Activated T-cell treated with anti-CD3 and anti-CD28 coated beads, Interleukin-2, amount 50 U/mL, for 4 hours (primary cell): Measurements from ENCODE around the gene NCR1. TPM values are rescaled to one million over a fixed set of nuclear protein-coding genes. Genes with fewer than 3 reads are reported as not detected.
"Not testable (repeated sequence)": the region's sequence is repeated elsewhere in the genome, so short reads cannot be mapped to it uniquely, and the experiment has no call there.

Source experiments
- ATAC-seq, 2 donors: fragments of 200-7000 bp; cut with Tn5 transposase; one replicate each; pipeline ENCODE4 v1.10.0; 2021
- DNase-seq: peaks from one replicate; pipeline ENCODE4 v3.0.0-alpha.2; 2020
- H3K27me3 Mint-ChIP-seq: one replicate; pipeline ENCODE4 v1.8.0; 2021; ENCODE audit warnings: low read depth, mixed read lengths
- H3K36me3 Mint-ChIP-seq: one replicate; pipeline ENCODE4 v1.8.0; 2022; ENCODE audit warnings: mixed read lengths; ENCODE audit not compliant: insufficient read depth
- H3K4me1 Mint-ChIP-seq: one replicate; pipeline ENCODE4 v1.8.0; 2021; ENCODE audit warnings: low read depth, mixed read lengths
- H3K4me3 Mint-ChIP-seq: one replicate; pipeline ENCODE4 v1.8.0; 2021; ENCODE audit warnings: mild to moderate bottlenecking, moderate library complexity, mixed read lengths
- H3K9me3 Mint-ChIP-seq: one replicate; pipeline ENCODE4 v1.8.0; 2021; ENCODE audit warnings: mixed read lengths
- total RNA-seq, 3 donors: library from RNA; stranded (reverse); gene quantifications; one replicate each; pipeline ENCODE4 v1.2.1, GENCODE V29; 2021

NCR1 gene
- total RNA-seq, 3 donors from 2014 or later, result 0.65 to 0.82 TPM; not detected in 1

DNA sequence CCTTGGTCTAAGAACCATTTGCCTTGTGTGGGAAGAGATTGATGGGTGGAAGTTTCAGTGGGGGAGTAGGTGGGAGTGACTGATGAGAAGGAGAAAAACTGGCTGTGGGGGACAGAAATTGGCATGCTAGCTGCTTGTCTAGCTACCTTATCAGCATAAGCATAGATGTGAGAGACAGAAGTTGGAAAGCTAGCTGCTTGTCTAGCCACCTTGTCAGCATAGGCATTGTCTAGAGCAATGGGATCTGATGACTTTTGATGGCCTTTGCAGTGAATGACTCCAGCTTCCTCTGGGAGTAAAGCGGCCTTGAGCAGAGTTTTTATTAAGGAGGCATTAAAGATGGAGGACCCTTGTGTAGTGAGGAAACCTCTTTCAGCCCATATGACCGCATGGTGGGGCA lies 9.9 kb upstream of the NCR1 start:
- Mint-ChIP-seq H3K4me3 (no peak overlapping the region), H3K36me3 (no peaks in the 10 kb centered on the region), H3K27me3 (peaks cover 22% of the 10 kb centered on the region), H3K4me1 (no peaks in the 10 kb centered on the region), H3K9me3 (no peaks in the 10 kb centered on the region)
- no peak for ATAC-seq
- no peak for DNase-seq

DNA sequence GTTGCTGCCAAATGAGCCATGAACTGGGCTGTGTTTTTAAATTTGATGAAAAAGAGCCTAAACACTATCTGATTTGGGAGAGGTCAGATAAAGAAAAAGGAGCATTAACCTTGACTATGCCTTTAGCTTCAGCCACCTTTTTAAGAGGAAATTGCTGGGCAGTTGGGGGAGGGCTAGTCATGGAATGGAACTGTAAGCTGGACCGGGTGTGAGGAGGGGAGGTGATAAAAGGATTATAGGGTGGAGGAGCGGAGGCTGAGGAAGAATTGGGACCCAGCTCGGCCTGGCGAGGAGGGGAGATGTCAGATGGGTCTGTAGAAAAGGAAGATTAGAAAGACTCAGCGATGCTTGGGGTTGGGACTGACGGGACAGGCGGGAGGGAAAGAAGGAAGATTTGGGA lies 7.3 kb upstream of the NCR1 start:
- H3K27me3 Mint-ChIP-seq, result peaks cover 22% of the 10 kb centered on the region
- not testable (repeated sequence) for DNase-seq, H3K4me3 Mint-ChIP-seq, ATAC-seq, H3K36me3 Mint-ChIP-seq, H3K4me1 Mint-ChIP-seq, H3K9me3 Mint-ChIP-seq

- H3K27me3 Mint-ChIP-seq, result peaks cover 22% of the 10 kb centered on the region
- not testable (repeated sequence) for ATAC-seq, DNase-seq, H3K36me3 Mint-ChIP-seq, H3K4me1 Mint-ChIP-seq, H3K9me3 Mint-ChIP-seq, H3K4me3 Mint-ChIP-seq
Observed at GRCh38 chr19:54899646-54900045, 6.3 kb upstream of the NCR1 start.

DNA sequence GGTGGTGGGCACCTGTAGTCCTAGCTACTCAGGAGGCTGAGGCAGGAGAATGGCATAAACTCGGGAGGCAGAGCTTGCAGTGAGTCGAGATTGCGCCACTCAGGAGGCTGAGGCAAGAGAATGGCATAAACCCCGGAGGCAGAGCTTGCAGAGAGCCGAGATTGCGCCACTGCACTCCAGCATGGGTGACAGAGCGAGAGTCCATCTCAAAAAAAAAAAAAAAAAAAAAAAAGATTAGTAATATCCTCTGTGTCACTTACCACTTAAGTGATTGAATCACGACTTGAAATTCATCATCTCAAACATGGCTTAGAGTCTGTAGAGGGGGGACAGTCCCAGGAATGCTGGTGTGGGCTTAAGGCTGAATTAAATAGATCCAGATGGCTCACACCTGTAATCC lies 4.8 kb upstream of the NCR1 start:
- H3K9me3 Mint-ChIP-seq, H3K4me1 Mint-ChIP-seq, ATAC-seq, DNase-seq, H3K4me3 Mint-ChIP-seq, H3K36me3 Mint-ChIP-seq: not testable (repeated sequence)
- peaks cover 28% of the 10 kb centered on the region for H3K27me3 Mint-ChIP-seq

GRCh38 chr19:54902061-54902460 lies 3.9 kb upstream of the NCR1 start:
- DNase-seq, result no peak

GRCh38 chr19:54903303-54903702 lies 2.6 kb upstream of the NCR1 start:
- Mint-ChIP-seq H3K9me3 (no peaks in the 10 kb centered on the region), H3K4me1 (no peaks in the 10 kb centered on the region), H3K4me3 (no peak overlapping the region), H3K27me3 (peaks cover 22% of the 10 kb centered on the region), H3K36me3 (no peaks in the 10 kb centered on the region)
- ATAC-seq (no peak), DNase-seq (no peak)

More at GRCh38 chr19:54902061-54902460, 3.9 kb upstream of the NCR1 start:
- H3K4me3 Mint-ChIP-seq, result no peak overlapping the region
- H3K4me1 Mint-ChIP-seq, result no peaks in the 10 kb centered on the region
- H3K36me3 Mint-ChIP-seq, result no peaks in the 10 kb centered on the region
- ATAC-seq, result no peak
- H3K9me3 Mint-ChIP-seq, result no peaks in the 10 kb centered on the region
- H3K27me3 Mint-ChIP-seq, result peaks cover 25% of the 10 kb centered on the region

DNA sequence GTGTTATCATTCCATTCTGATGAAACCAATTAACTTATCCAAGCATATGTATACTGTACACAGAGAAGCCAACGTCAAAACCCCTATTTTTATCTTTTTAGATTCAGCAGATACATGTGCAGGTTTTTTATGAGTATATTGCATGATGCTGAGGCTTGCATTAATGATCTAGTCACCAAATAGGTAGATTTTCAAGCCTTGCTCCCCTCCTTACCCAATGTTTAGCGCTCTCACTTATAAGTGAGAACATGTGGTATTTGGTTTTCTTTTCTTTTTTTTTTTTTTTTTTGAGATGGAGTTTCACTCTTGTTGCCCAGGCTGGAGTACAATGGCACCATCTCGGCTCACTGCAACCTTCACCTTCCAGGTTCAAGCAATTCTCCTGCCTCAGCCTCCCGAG lies 1.7 kb upstream of the NCR1 start:
- not testable (repeated sequence) for H3K36me3 Mint-ChIP-seq, H3K4me3 Mint-ChIP-seq, H3K4me1 Mint-ChIP-seq, H3K9me3 Mint-ChIP-seq, ATAC-seq, DNase-seq
- H3K27me3 Mint-ChIP-seq, result peaks cover 12% of the 10 kb centered on the region

- DNase-seq (no peak), ATAC-seq (no peak)
- H3K4me1 Mint-ChIP-seq, result no peaks in the 10 kb centered on the region
- no peaks in the 10 kb centered on the region for H3K36me3 Mint-ChIP-seq
- no peak overlapping the region for H3K4me3 Mint-ChIP-seq
- no peaks in the 10 kb centered on the region for H3K9me3 Mint-ChIP-seq
- peaks cover 6% of the 10 kb centered on the region for H3K27me3 Mint-ChIP-seq
Observed at GRCh38 chr19:54905421-54905802, 536 bp upstream of the NCR1 start.

GRCh38 chr19:54906819-54907218 lies 871 bp downstream of the NCR1 start:
- DNase-seq, result no peak
- peak overlapping the region; percentile 70 for H3K4me3 Mint-ChIP-seq
- no peaks in the 10 kb centered on the region for H3K4me1 Mint-ChIP-seq
- no peaks in the 10 kb centered on the region for H3K9me3 Mint-ChIP-seq
- H3K36me3 Mint-ChIP-seq, result no peaks in the 10 kb centered on the region
- no peak for ATAC-seq
- peaks cover 6% of the 10 kb centered on the region for H3K27me3 Mint-ChIP-seq

GRCh38 chr19:54907899-54908298 lies 2.0 kb downstream of the NCR1 start:
- not testable (repeated sequence) for H3K27me3 Mint-ChIP-seq, H3K9me3 Mint-ChIP-seq, ATAC-seq, H3K4me3 Mint-ChIP-seq, H3K36me3 Mint-ChIP-seq, DNase-seq, H3K4me1 Mint-ChIP-seq

GRCh38 chr19:54916822-54917221 lies 10.9 kb downstream of the NCR1 start:
- no peak for DNase-seq
- H3K4me3 Mint-ChIP-seq, result no peak overlapping the region
- peaks cover 2% of the 10 kb centered on the region for H3K4me1 Mint-ChIP-seq
- H3K36me3 Mint-ChIP-seq, result no peaks in the 10 kb centered on the region
- ATAC-seq, result no peak
- no peaks in the 10 kb centered on the region for H3K9me3 Mint-ChIP-seq
- peaks cover 13% of the 10 kb centered on the region for H3K27me3 Mint-ChIP-seq

DNA sequence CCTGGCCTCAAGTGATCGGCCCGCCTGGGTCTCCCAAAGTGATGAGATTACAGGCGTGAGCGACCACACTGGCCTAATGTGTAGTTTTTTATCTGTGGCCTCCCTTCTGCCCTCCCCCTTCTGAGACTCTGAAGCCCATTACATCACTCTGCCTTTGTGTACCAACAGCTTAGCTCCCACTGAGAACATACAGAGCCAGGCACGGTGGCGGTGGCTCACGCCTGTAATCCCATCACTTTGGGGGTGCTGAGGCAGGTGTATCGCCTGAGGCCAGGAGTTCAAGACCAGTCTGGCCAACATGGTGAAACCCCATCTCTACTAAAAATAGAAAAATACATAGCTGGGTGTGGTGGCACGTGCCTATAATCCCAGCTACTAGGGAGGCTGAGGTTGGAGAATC lies 12.6 kb downstream of the NCR1 start:
- Mint-ChIP-seq H3K4me1 (peaks cover 2% of the 10 kb centered on the region), H3K9me3 (no peaks in the 10 kb centered on the region)
- no peak for ATAC-seq

GRCh38 chr19:54919646-54920563 lies 14.0 kb downstream of the NCR1 start:
- H3K4me3 Mint-ChIP-seq, H3K4me1 Mint-ChIP-seq, H3K36me3 Mint-ChIP-seq, ATAC-seq, DNase-seq, H3K9me3 Mint-ChIP-seq: not testable (repeated sequence)
- H3K27me3 Mint-ChIP-seq, result peaks cover 16% of the 10 kb centered on the region

More for the DNA sequence above, 12.6 kb downstream of the NCR1 start:
- H3K27me3 Mint-ChIP-seq, result peaks cover 18% of the 10 kb centered on the region
- DNase-seq, result no peak
- no peak overlapping the region for H3K4me3 Mint-ChIP-seq
- no peaks in the 10 kb centered on the region for H3K36me3 Mint-ChIP-seq

- Mint-ChIP-seq H3K9me3 (peaks cover 4% of the 10 kb centered on the region), H3K36me3 (no peaks in the 10 kb centered on the region), H3K4me1 (peaks cover 2% of the 10 kb centered on the region), H3K4me3 (no peak overlapping the region), H3K27me3 (peaks cover 12% of the 10 kb centered on the region)
- ATAC-seq (no peak), DNase-seq (no peak)
Observed at GRCh38 chr19:54921082-54921481, 15.1 kb downstream of the NCR1 start.

DNA sequence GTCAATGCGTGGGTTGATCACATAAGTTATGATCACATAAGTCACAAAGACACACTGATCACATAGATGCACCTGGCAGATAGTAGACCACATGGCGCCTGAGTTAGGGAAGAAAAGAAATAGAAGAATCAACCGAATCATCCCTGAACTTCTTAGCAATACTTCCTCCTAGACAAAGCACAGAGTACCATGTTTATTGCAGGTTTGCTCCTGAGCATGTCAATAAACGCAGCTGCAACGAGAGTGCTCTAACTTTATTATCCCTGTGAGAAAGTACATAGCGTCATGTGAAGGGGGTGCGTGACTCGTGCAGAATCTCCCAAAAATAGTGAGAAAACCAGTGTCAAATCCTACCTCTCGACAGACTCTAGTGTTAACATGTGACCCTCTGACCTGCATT lies 17.3 kb downstream of the NCR1 start:
- DNase-seq (no peak), ATAC-seq (no peak)
- Mint-ChIP-seq H3K36me3 (no peaks in the 10 kb centered on the region), H3K4me3 (no peak overlapping the region), H3K9me3 (peaks cover 7% of the 10 kb centered on the region), H3K4me1 (peaks cover 2% of the 10 kb centered on the region), H3K27me3 (peaks cover 12% of the 10 kb centered on the region)
